DND-41 (cell line): ENCODE results near the gene HAND1.

Experiments
- CTCF ChIP-seq: IDR thresholded peaks from 2 replicates; pipeline ENCODE4 v1.5.1; 2012; ENCODE audit warnings: borderline replicate concordance, low read length, moderate library complexity, mild to moderate bottlenecking; ENCODE audit not compliant: poor library complexity, severe bottlenecking; ENCODE audit errors: extremely low read depth
- EZH2 ChIP-seq: IDR thresholded peaks from 3 replicates; pipeline ENCODE4 v1.6.1; 2012; ENCODE audit warnings: borderline replicate concordance, low read depth, mild to moderate bottlenecking, moderate library complexity, low read length, inconsistent platforms; ENCODE audit not compliant: severe bottlenecking

- TF ChIP-seq CTCF (no peak), EZH2 (no peak)
Measured at GRCh38 chr5:154505567-154505966, 27.5 kb upstream of the HAND1 start.
